Heart right ventricle (tissue), 16 donors: ENCODE results near the gene SAG. TPM values are rescaled to one million over a fixed set of nuclear protein-coding genes. Genes with fewer than 3 reads are reported as not detected.

ENCODE experiments used
- ATAC-seq, 8 donors: fragments of 200-7000 bp; cut with Tn5 transposase; one replicate each; pipeline ENCODE4 v1.9.1; 2020; ENCODE audit warnings: mild to moderate bottlenecking in 8 of 8, moderate library complexity in 8 of 8, moderate number of reproducible peaks in 1 of 8
- DNase-seq, 2 donors: peaks; one replicate each; pipeline ENCODE4 v3.0.0-alpha.2; 2020
- H3K27ac ChIP-seq, 10 donors: fragments of 200-600 bp; sonication (generic) in 2 of 10; one replicate each; pipeline versions ENCODE4 v1.5.0 to v1.8.0; 2020 to 2022; ENCODE audit warnings: mild to moderate bottlenecking in 3 of 10
- H3K27me3 ChIP-seq, 7 donors: fragments of 200-600 bp; one replicate each; pipeline ENCODE4 v1.8.0; 2021 to 2022; ENCODE audit warnings: mild to moderate bottlenecking in 2 of 7
- H3K36me3 ChIP-seq, 9 donors: fragments of 200-600 bp; sonication (generic) in 1 of 9; one replicate each; pipeline versions ENCODE4 v1.5.0 to v1.8.0; 2020 to 2022; ENCODE audit warnings: mild to moderate bottlenecking in 2 of 9
- H3K4me1 ChIP-seq, 9 donors: fragments of 200-600 bp; sonication (generic) in 1 of 9; one replicate each; pipeline versions ENCODE4 v1.5.0 to v1.8.0; 2020 to 2022; ENCODE audit warnings: mild to moderate bottlenecking in 4 of 9
- H3K4me3 ChIP-seq, 10 donors: fragments of 200-600 bp; sonication (generic) in 2 of 10; one replicate each; pipeline versions ENCODE4 v1.5.0 to v1.8.0; 2020 to 2022; ENCODE audit warnings: mild to moderate bottlenecking in 7 of 10, moderate library complexity in 2 of 10
- H3K9me3 ChIP-seq, 11 donors: fragments of 200-600 bp in 10 of 11; sonication (generic) in 2 of 11; one replicate each; pipeline versions ENCODE4 v1.5.0 to v1.8.0; 2013 to 2022; ENCODE audit warnings: mild to moderate bottlenecking in 2 of 11, control low read depth in 1 of 11, moderate library complexity in 1 of 11
- CTCF ChIP-seq, 9 donors: fragments of 200-600 bp; sonication (generic) in 2 of 9; IDR thresholded peaks; one replicate each; pipeline versions ENCODE4 v1.5.0 to v1.8.0; 2021 to 2022; ENCODE audit warnings: antibody characterized with exemption in 9 of 9, mild to moderate bottlenecking in 5 of 9, moderate library complexity in 1 of 9
- WGBS, 2 donors: extraction: QIAGEN DNeasy Blood & Tissue Kit; methylation state at CpG; one replicate each; pipeline ENCODE4 v1.1.7; 2013; ENCODE audit warnings: inconsistent platforms in 1 of 2; 5-methylcytosine and 5-hydroxymethylcytosine counted together
- intact Hi-C, 10 donors: fragments of 100-400 bp; cut with DNase I; formaldehyde crosslinking; loops; one replicate each; pipeline versions ENCODE4 v1.11.1 to v1.14.2; 2022
- polyA plus RNA-seq, 2 donors: library from polyadenylated mRNA; stranded (reverse); fragments of 200-250 nt; gene quantifications; one replicate each; pipeline ENCODE4 v1.2.3, GENCODE V29; 2013
- total RNA-seq, 10 donors: library from RNA; stranded (reverse); fragmentation: NEBNext Ultra II Directional in 3 of 10; extraction: Animal tissue kit (Norgen Biotek cat#: 25700) in 3 of 10; gene quantifications; one replicate each; pipeline versions ENCODE4 v1.2.1 to v1.2.4, GENCODE V29; 2021 to 2023
- donor health status: Arrhythmogenic right ventricular cardiomyopathy.
- donor health status: ischemic (EF 13 %, LVEDD 7.1; RV severe dilation, severe dysfunction).
- donor health status: healthy with polysubstance abuse.
- donor health status: DM: no; HTN: yes; CAD: no.
- donor health status: DM: no; HTN: no; CAD: no.
- donor health status: ischemic (EF 25% LVEDD 6.9; RV normal size, moderate dysfunction).
- donor health status: ischemic (EF 25% LVEDD 5.7; RV mildly dilated, moderate dysfunction).
- donor health status: healthy.
- donor health status: DM: yes; HTN: yes; CAD: no.
- donor health status: Ischemic cardiomyopathy.
- donor health status: ischemic (EF 35%, LVEDD 5.7; RV mildly dilated, moderate dysfunction).
- donor health status: nonischemic (EF 11% LVEDD 7.7; RV severe dilation, severe dysfunction).
- donor health status: DM: yes; HTN: yes; CAD: no.
- donor health status: PGD.
- donor health status: ischemic (EF 29% LVEDD 5.4; RV normal size, mild dysfunction).
- donor health status: nonischemic (EF 23%, LVEDD 6.1; RV moderate dilation, normal function).

Gene SAG
- total and polyA plus RNA-seq, 12 donors, result not detected

- no peak for TF ChIP-seq CTCF (IDR thresholded peaks at IDR 0.05)
- Histone ChIP-seq H3K9me3 (no peaks in the 10 kb centered on the region), H3K36me3 (no peaks in the 10 kb centered on the region), H3K27ac (peak overlapping the region in 1 of 10 donors; percentile 69), H3K4me1 (peaks cover 0 to 46% (median 9%) of the 10 kb centered on the region in 9 donors), H3K27me3 (no peaks in the 10 kb centered on the region), H3K4me3 (no peak overlapping the region)
- intact Hi-C loops, result loop anchor here in 1 of 10 donors (10.0 kb wide), 1 partner anchor 495 kb away; no protein-coding TSS in a partner anchor
- 56 to 58% methylated on average over 15 of the region's 15 CpGs for WGBS, 2 donors
- DNase-seq, result peak; percentile 46 to 63
- ATAC-seq, result peak in 7 of 8 donors; percentile 45 to 79 (median 69)
Measured at GRCh38 chr2:233349005-233349998, 41.7 kb downstream of the SAG start.

GRCh38 chr2:233350708-233351107 is 43.1 kb downstream of the SAG start:
- H3K27ac ChIP-seq, result peak overlapping the region in 1 of 10 donors; percentile 12
- H3K36me3 ChIP-seq, result no peaks in the 10 kb centered on the region
- peak in 1 of 8 donors; percentile 27 for ATAC-seq
- 40 to 49% methylated on average over 8 of the region's 8 CpGs for WGBS, 2 donors
- no peak for TF ChIP-seq CTCF (IDR thresholded peaks at IDR 0.05)
- H3K9me3 ChIP-seq, result no peaks in the 10 kb centered on the region
- H3K27me3 ChIP-seq, result no peaks in the 10 kb centered on the region
- DNase-seq, result no peak
- intact Hi-C loops, result loop anchor here in 5 of 10 donors (5.0 to 10.0 kb wide), 2 partner anchors 92 to 94 kb away; no protein-coding TSS in a partner anchor
- peaks cover 0 to 53% (median 9%) of the 10 kb centered on the region in 9 donors for H3K4me1 ChIP-seq
- no peak overlapping the region for H3K4me3 ChIP-seq

- ATAC-seq (no peak), DNase-seq (no peak)
- no peaks in the 10 kb centered on the region for H3K36me3 ChIP-seq
- 87 to 91% methylated on average over 7 of the region's 7 CpGs for WGBS, 2 donors
- peaks cover 0 to 60% (median 14%) of the 10 kb centered on the region in 9 donors for H3K4me1 ChIP-seq
- no peak overlapping the region for H3K27ac ChIP-seq
- intact Hi-C loops, result loop anchor here in 5 of 10 donors (5.0 to 10.0 kb wide), 2 partner anchors 91 to 93 kb away; no protein-coding TSS in a partner anchor
- no peaks in the 10 kb centered on the region for H3K27me3 ChIP-seq
- no peak overlapping the region for H3K4me3 ChIP-seq
- TF ChIP-seq CTCF (IDR thresholded peaks at IDR 0.05), result no peak
- no peaks in the 10 kb centered on the region for H3K9me3 ChIP-seq
Measured at GRCh38 chr2:233351423-233351822, 43.8 kb downstream of the SAG start.

- ATAC-seq, result no peak
- no peak overlapping the region for H3K4me3 ChIP-seq
- TF ChIP-seq CTCF (IDR thresholded peaks at IDR 0.05), result no peak
Measured at GRCh38 chr2:233352141-233352842, 44.7 kb downstream of the SAG start.

More at GRCh38 chr2:233352141-233352842, 44.7 kb downstream of the SAG start:
- Histone ChIP-seq H3K36me3 (no peaks in the 10 kb centered on the region), H3K27ac (no peak overlapping the region), H3K27me3 (no peaks in the 10 kb centered on the region), H3K9me3 (no peaks in the 10 kb centered on the region), H3K4me1 (peaks cover 0 to 69% (median 20%) of the 10 kb centered on the region in 9 donors)
- WGBS, 2 donors, result 96 to 97% methylated on average over 25 of the region's 25 CpGs
- no peak for DNase-seq
- intact Hi-C loops, result loop anchor here in 5 of 10 donors (5.0 to 10.0 kb wide), 2 partner anchors 90 to 93 kb away; no protein-coding TSS in a partner anchor
